Measurements from ENCODE around the gene ARHGAP21. TPM values are rescaled to one million over a fixed set of nuclear protein-coding genes. Genes with fewer than 3 reads are reported as not detected.

The ARHGAP21 gene
- total RNA-seq, 1 experiment from 2014 or later = 55.4 TPM

DNA sequence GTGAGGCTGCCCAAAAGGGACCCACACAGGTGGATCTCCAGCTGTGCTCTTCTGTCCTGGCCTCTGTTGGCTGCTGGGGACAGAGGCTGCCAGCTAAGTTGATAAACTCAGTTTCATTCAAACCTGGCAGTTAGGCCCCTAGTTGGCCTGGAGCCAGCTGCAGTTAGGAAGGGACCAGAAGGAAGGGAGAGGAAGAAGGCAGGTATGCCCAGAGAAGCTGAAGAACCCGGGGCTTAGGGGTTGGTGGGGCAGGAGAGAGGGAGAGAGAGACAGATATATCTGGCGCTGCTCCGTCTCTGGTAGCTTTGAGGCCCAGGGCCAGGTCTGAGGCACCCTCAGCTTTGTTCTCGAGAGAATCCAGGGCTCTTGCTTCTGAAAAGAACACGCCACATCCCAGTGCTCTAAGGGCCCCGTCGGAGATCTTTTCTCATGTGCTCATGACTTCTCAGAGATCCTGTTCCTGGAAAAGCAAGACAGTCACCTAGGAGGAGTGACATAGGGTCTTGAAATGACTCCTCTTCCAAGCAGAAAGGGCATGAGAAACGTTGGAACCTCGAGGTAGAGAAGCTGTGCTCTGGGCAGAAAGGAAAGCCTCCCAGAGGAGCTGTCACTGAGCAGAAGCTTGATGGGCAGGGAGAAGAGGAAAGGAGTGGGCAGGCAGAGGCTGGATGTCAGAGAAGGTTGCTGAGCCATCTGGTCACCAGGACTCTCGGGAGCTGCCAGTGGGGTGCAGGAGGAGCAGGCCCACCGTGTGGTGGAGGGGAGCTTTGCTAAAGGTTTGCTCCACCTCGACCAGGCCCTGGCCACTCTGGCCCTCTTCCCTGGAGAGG, 153.6 kb downstream of the ARHGAP21 start:
- no peak for DNase-seq (ENCODE audit: low read depth, low spot score)
- in situ Hi-C loops (cut with HindIII; ENCODE audit: low pct_unique_long_range_greater_than_20kb, low sequenced_read_pairs) = no loop called here

DNA sequence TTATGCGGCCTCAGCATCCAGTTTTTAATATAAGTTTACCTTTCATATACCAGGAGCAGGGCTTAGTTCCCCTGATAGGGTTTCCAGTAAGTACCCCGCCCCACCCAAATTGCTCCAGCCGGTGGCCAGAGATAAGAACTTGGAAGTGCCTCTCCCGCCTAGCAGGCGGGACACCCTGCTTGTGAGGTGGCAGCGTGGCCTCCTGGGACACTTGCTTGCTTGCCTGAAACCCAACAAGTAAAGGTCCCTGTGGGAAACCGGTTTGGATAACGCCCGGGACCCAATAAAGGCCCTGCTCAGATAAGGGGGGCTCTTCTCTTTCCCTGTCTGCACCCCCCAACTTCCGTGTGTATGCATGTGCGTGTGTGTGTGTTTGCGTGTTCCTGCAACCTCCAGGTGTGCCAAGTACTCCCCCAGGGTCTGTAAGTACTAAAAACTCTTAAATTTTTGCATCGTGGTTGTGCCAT, 154.3 kb downstream of the ARHGAP21 start:
- DNase-seq (ENCODE audit: low read depth, low spot score) = no peak
- in situ Hi-C loops (cut with HindIII; ENCODE audit: low pct_unique_long_range_greater_than_20kb, low sequenced_read_pairs) = no loop called here

DNA sequence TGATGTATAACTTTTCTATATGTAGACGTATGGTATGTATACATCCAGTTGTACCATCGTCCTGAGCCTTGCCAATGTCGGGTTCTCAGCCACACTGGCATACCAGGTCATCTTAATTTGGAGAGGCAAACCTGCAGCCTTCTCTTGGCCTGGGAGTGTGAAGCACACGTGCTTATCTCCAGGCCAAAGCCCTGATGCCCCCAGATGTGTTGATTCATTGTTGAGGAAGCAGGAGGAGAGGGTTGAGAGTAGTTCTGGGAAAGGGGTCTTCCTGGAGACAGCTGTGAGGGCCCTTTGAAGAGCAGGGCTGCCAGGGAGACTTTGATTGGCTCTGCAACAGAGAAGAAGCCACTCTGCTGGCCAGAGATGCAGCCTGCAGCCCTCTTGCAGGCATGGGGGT, 155.6 kb downstream of the ARHGAP21 start:
- in situ Hi-C loops (cut with HindIII; ENCODE audit: low pct_unique_long_range_greater_than_20kb, low sequenced_read_pairs) = no loop called here

DNA sequence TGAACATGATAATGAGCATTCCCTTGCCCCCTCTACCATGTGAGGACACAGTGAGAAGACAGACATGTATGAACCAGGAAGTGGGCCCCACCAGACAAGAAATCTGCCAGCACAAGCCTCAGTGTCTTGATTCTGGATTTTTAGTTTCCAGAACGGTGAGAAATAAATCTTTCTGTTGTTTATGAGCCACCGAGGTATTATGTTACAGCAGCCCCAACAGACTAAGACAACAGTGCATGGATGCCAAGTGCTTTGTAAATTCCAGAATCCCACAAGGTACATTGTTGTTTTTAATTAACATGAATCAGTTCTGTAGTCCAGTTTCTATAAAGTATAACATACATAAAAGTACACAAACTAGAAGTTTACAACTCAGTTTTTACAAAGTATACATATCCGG, 162.2 kb downstream of the ARHGAP21 start:
- no peak for DNase-seq (ENCODE audit: low read depth, low spot score)
- in situ Hi-C loops (cut with HindIII; ENCODE audit: low pct_unique_long_range_greater_than_20kb, low sequenced_read_pairs) = no loop called here

More for the DNA sequence above, 155.6 kb downstream of the ARHGAP21 start:
- no peak for DNase-seq (ENCODE audit: low read depth, low spot score)

DNA sequence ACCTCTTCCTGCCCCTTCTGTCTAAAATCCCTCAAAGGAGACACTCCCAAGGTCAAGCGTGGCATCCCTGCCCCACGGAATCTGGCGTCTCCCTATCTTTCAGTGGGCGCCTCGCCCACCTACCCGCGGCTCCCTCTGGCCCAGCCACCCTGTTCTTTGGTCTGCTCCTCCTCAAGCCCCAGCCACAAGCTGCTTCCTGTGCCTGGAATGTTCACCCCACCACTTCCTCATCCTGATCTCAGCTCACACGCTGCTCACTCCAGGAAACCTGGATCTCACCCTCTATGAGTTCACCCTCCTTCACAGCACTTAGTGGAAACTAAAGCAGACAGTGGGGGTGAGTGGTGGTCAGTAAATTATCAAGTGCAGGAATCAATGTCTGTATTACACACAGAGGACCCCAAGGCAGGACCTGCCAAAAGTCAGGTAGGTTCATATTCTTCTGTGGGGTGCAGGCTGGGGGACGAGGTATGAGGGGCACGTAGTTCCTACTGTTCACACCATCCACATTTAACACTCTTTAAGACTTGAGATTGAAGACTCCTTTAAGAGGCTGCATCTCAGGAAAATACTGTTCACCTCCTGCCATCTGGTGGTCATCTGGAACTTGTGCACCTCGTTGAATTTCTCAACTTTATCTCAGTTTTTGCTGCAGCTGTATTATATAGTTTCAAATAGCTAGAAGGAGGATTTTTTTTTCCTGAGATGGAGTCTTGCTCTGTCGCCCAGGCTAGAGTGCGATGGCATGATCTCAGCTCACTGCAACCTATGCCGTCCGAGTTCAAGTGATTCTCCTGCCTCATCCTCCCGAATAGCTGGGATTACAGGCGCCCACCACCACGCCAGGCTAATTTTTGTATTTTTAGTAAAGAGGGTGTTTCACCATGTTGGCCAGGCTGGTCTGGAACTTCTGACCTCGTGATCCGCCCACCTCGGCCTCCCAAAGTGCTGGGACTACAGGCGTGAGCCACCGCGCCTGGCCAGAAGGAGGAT, 166.6 kb downstream of the ARHGAP21 start:
- in situ Hi-C loops (cut with HindIII; ENCODE audit: low pct_unique_long_range_greater_than_20kb, low sequenced_read_pairs) = no loop called here
- DNase-seq (ENCODE audit: low read depth, low spot score) = peak; percentile 69

DNA sequence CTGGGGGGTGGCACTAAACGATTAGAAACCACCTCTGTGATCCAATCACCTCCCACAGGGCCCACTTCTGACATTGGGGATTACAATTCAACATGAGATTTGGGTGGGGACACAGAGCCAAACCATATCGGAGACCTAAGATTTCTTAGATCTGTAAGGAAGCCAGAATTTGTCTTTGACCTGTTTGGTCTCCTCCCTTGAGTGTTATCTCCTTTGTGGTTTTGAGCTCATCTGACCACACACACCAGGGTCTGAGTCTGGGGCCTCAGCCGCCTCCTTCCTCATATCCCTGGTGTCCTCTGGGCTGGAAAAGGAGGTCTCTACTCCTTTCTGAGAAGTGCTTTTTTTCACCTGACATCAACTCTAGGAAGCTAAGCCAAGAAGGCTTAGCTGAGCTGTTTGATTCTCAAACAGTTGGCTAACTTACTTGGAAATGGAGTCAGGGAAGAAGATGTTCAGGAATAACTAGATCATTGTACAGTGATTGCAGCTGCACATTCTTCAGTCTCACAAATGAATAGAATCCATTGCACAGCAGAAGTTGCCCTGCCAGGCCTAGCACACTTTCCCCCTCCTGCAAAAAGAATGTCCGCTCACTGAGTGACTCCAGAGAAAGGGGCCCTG, 167.4 kb downstream of the ARHGAP21 start:
- DNase-seq (ENCODE audit: low read depth, low spot score) = no peak
- in situ Hi-C loops (cut with HindIII; ENCODE audit: low pct_unique_long_range_greater_than_20kb, low sequenced_read_pairs) = no loop called here

DNA sequence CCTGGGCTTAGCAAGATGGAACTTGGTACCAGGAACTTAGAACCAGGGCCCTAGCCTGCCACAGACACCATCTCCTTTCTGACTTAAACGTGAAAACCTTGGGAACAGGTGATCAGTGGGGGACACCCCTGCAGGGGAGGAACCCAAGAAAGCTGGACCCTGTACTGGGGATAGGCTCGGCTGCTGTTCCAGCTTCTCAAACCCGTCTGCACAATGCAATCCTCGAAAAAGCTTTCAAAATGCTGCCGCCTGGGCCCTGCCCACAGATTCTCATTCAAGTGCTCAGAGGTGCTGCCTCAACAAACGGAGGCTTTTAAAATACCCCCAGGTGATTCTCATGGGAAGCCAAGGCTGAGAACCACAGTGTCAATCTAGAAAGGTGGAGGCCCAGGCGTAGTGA, 169.7 kb downstream of the ARHGAP21 start:
- no peak for DNase-seq (ENCODE audit: low read depth, low spot score)
- in situ Hi-C loops (cut with HindIII; ENCODE audit: low pct_unique_long_range_greater_than_20kb, low sequenced_read_pairs) = no loop called here

DNA sequence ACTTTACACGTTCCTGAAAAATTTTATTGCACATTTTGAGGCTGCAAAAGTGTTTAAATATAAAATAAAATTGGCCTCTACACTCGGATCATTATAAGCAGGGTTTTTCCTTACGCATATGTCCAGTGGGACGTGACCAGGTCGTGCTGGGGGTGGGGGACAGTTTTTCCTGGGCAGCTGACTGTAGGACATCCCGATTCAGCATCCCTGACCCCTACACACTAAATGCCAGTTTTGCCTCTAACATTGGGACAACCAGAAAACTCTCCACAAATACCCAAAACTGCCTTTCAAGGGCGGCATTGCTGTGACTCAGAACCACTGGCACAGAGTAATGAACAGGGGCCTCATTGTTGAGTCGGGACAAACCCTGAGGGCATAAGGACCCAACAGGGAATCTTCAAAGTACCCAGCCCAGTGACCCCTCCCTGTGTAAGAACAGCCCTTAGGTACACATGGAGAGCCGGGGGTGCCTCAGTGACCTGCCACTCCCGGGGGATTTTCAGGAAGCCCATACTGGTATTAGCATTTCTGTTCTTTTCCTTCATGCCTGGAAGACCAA, 170.6 kb downstream of the ARHGAP21 start:
- in situ Hi-C loops (cut with HindIII; ENCODE audit: low pct_unique_long_range_greater_than_20kb, low sequenced_read_pairs) = no loop called here
- DNase-seq (ENCODE audit: low read depth, low spot score) = peak; percentile 65

DNA sequence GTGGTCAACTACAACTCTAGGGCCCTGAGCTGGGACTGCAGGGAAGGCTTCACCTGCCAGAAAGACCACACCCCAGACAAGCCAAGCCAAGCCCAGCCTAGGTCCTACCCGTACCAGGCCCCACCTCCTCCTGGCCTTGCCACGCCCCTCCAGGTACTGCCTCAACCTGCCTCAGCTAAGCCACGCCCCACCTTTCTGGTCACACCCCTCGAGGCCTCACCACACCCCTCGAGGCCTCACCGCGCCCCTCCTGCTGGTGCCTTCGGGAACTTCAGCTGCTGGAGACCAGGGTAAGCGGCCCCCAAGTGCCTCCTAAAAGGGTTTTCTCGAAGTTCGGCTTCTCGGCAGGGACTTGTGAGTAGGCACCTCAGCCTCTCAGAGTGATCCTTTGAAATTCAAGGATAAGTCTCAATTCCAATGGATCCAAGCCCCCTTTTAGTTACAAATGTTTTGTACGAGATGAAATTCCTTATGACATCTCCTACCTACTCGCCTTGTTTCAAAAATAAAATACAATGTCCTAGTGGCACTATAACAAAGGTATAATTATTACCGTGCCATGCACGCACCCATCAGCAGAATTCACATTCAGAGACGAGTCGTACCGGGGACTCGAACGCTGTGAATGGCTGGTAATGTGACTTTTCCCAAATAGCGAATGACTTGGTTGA, 171.2 kb downstream of the ARHGAP21 start:
- in situ Hi-C loops (cut with HindIII; ENCODE audit: low pct_unique_long_range_greater_than_20kb, low sequenced_read_pairs) = no loop called here
- peak; percentile 44 for DNase-seq (ENCODE audit: low read depth, low spot score)

DNA sequence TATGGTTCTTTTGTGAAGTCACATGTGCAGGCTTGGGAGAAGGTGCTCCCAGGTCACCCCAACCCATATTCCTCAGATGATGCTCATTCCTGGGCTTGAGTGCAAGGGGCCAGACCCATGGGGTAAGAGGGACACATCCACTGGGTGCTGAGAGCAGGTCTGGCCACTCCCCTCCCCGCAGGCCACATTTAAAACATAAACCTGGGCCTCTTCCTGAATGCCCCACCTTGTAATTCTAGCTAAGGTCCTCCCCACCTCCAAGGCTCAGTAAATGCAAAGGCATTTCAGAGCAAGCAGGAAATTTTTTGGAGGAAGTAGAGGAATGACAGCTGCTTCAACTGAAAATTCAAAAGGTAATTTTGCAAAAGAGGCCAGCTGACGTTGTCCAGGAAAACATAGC, 172.5 kb downstream of the ARHGAP21 start:
- no peak for DNase-seq (ENCODE audit: low read depth, low spot score)
- in situ Hi-C loops (cut with HindIII; ENCODE audit: low pct_unique_long_range_greater_than_20kb, low sequenced_read_pairs) = no loop called here

DNA sequence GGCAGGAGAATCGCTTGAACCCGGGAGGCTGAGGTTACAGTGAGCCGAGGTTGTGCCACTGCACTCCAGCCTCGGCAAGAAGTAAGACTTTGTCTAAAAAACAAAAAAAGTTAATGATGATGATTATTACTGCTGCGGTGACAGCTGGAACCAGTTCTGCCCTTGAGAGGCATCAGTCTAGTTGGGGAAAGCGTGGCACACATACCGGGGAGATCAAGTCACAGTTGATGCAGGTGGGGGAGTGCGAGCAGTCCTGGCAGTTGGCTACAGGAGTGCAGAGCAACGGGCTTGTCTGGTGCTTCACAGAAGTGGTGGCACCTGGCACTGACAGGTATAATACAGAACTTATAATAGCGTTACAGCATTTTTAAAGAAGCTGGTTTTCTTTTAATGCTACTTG, 173.0 kb downstream of the ARHGAP21 start:
- in situ Hi-C loops (cut with HindIII; ENCODE audit: low pct_unique_long_range_greater_than_20kb, low sequenced_read_pairs) = no loop called here

DNA sequence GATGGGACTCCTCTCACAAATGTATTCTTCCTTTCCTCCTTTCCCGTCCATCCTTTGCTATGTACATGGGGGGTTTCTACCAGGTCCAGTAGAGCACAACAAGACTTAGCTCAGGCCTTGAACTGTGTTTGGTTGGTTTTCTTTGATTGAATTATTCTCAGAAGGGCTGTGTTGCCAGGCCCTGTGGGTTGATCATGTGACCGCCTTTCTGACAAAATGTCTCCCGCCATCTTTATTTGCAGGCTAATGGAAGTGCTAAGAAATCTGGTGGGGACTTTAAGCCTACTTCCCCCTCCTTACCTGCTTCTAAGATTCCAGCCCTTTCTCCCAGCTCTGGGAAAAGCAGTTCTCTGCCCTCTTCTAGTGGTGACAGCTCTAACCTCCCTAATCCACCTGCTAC, 178.1 kb downstream of the ARHGAP21 start:
- in situ Hi-C loops (cut with HindIII; ENCODE audit: low pct_unique_long_range_greater_than_20kb, low sequenced_read_pairs) = no loop called here
- DNase-seq (ENCODE audit: low read depth, low spot score) = no peak

More for the DNA sequence above, 173.0 kb downstream of the ARHGAP21 start:
- no peak for DNase-seq (ENCODE audit: low read depth, low spot score)

DNA sequence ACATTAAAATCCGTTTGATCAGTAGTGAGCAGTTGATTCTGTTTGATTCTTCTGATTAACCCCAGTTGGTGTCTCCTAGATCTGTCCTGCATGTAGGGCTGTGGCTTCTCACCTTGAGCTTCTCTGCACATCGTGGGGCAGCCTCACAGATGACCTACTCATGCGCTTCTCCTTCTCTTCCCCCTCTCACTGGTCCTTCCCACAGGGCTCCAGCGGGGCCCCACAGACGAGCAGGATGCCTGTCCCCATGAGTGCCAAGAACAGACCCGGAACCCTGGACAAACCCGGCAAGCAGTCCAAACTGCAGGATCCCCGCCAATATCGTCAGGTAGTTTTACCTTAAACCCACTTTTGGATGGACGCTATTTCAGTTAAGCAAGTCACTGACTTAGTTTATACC, 178.9 kb downstream of the ARHGAP21 start:
- in situ Hi-C loops (cut with HindIII; ENCODE audit: low pct_unique_long_range_greater_than_20kb, low sequenced_read_pairs) = no loop called here
- no peak for DNase-seq (ENCODE audit: low read depth, low spot score)

DNA sequence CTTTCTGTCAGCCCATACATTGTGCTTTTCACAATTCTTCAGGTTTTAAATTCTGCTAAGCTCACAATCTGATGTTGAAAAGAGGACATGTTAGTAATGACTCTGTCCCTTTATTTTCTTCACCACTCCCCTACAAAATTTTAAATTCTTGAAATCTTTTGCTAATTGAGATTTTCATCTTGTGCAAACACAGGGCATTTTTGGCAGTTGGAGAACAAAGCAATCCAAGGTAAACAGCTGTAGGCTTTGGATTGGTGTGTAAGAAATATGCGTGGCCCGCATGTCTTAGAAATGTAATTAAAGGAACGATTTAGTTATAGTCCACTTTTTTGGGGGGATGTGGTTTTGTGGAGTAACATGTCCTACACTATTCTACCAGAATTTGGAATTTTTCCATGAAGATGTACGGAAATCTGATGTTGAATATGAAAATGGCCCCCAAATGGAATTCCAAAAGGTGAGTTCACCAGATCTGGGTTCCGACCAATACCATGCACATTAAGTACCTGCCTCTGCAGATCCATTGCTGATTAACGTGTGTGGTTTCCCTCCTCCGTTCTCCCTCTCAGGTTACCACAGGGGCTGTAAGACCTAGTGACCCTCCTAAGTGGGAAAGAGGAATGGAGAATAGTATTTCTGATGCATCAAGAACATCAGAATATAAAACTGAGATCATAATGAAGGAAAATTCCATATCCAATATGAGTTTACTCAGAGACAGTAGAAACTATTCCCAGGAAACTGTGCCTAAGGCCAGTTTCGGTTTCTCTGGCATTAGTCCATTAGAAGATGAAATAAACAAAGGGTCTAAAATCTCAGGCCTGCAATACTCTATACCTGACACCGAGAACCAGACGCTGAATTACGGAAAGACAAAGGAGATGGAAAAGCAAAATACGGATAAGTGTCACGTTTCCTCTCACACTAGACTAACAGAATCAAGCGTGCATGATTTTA, 181.1 kb downstream of the ARHGAP21 start:
- DNase-seq (ENCODE audit: low read depth, low spot score) = no peak
- in situ Hi-C loops (cut with HindIII; ENCODE audit: low pct_unique_long_range_greater_than_20kb, low sequenced_read_pairs) = no loop called here

DNA sequence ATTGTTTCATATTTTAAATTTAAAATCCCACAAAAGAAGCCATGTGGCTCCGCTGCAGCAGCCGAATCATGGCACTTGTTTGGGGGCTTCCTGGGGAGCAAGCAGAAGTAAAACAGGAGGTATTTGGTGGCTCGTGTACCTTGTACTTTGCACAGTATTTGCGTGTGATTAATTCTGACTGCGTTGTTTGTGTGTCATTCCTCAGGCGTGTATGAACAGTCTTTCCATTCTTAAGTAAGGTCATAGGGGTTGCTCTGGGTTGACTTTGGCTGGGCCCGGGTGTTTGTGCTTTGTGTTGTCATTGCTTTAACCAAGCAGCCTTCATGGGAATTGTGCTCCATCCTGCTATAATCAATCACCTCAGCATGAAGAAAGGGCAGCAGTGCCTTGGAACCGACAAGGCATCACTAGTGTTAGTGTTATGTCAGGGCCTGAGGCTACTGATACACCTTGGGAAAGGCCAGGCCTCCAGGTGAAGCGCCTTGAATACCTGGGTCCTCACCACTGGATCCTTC, 182.4 kb downstream of the ARHGAP21 start:
- no peak for DNase-seq (ENCODE audit: low read depth, low spot score)
- in situ Hi-C loops (cut with HindIII; ENCODE audit: low pct_unique_long_range_greater_than_20kb, low sequenced_read_pairs) = no loop called here

DNA sequence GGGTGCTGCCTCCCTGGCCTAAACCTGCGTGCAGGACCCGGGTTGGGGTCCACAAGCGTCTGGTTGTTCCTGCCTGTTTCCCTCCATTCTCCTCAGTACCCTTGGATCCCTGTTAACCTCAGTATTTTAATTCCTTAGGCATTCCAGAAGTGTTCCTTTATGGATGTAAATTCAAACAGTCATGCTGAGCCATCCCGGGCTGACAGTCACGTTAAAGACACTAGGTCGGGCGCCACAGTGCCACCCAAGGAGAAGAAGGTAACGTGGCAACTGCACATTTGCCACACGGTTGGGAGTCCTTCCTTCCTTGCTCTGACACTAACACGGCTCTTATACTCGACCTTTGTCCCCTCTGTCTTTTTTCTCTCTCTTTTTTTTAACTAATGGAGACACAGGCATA, 187.1 kb downstream of the ARHGAP21 start:
- no peak for DNase-seq (ENCODE audit: low read depth, low spot score)
- in situ Hi-C loops (cut with HindIII; ENCODE audit: low pct_unique_long_range_greater_than_20kb, low sequenced_read_pairs) = no loop called here
